ENCODE measurements around the gene KIAA0586.

DNA sequence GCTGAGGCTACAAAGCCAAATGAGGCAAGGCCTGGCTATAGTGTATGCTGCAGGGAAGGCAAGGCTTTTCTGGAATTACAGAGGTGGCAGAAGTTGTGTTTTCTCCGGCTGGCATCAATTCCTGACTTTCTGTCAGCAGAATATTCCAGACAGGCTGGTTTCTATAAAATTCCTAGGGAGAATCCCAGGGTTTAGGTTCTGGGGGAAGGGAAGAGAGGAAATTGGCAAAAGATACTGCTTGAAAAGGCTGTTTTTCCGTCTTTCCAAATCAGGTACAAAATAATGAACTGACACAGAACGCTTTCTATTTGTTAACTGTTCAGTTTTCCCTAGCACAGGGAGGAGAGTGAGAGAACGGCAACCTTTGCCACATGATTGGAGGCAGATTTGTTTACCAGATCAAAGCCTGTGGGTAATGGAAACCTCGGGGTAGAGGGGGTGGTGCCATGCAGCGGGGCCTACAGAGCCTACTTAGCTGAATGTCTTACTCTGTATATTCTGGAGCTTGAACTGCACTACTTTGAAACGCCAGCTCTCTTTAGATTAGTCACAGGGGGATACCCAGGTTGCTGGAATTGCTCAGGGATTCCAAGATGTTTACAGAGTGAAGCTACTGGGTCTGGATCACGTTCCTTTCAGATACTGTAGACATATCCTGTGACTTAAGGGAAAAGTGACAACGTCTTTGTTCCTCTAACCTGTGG is 144.4 kb downstream of the KIAA0586 start:
- TF ChIP-seq, protein P1, sequence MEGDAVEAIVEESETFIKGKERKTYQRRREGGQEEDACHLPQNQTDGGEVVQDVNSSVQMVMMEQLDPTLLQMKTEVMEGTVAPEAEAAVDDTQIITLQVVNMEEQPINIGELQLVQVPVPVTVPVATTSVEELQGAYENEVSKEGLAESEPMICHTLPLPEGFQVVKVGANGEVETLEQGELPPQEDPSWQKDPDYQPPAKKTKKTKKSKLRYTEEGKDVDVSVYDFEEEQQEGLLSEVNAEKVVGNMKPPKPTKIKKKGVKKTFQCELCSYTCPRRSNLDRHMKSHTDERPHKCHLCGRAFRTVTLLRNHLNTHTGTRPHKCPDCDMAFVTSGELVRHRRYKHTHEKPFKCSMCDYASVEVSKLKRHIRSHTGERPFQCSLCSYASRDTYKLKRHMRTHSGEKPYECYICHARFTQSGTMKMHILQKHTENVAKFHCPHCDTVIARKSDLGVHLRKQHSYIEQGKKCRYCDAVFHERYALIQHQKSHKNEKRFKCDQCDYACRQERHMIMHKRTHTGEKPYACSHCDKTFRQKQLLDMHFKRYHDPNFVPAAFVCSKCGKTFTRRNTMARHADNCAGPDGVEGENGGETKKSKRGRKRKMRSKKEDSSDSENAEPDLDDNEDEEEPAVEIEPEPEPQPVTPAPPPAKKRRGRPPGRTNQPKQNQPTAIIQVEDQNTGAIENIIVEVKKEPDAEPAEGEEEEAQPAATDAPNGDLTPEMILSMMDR (IDR thresholded peaks at IDR 0.05; ENCODE audit: insufficient read depth, low read depth, low read length) = no peak
- TF ChIP-seq EZH2 (IDR thresholded peaks at IDR 0.05; ENCODE audit: insufficient read depth, low read length) = no peak
